ENCODE results near the gene IRF6.

IRF6 gene

DNA sequence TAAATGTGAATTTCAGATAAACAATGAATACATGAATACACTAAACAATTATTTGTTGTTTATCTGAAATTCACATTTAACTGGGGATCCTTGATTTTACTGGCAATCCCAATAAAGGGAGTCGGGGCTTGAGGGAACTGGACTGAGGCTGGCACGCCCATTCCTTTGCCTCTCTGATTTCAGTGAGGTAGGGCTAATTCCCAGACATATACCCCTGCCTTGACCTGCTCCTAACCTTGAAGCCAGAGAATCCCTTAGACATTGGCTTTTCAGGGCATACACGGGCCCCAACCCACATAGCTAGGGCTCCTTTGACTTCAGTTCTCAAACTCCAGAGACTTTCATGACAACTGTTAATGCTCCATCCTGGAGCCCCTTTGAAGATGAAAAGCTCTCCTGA is 11.0 kb upstream of the IRF6 start:
- in situ Hi-C loops (cut with HindIII; ENCODE audit: low sequenced_read_pairs) = no loop called here
- no peak overlapping the region for H3K4me3 ChIP-seq (ENCODE audit: low read depth, low read length)
- DNase-seq (ENCODE audit: low read depth, low spot score) = no peak
- no peak for TF ChIP-seq CTCF (IDR thresholded peaks at IDR 0.05; ENCODE audit: low read depth, low read length)

GRCh38 chr1:209815931-209816341 is 10.0 kb upstream of the IRF6 start:
- no peak overlapping the region for H3K4me3 ChIP-seq (ENCODE audit: low read depth, low read length)
- no peak for TF ChIP-seq CTCF (IDR thresholded peaks at IDR 0.05; ENCODE audit: low read depth, low read length)
- in situ Hi-C loops (cut with HindIII; ENCODE audit: low sequenced_read_pairs) = no loop called here

DNA sequence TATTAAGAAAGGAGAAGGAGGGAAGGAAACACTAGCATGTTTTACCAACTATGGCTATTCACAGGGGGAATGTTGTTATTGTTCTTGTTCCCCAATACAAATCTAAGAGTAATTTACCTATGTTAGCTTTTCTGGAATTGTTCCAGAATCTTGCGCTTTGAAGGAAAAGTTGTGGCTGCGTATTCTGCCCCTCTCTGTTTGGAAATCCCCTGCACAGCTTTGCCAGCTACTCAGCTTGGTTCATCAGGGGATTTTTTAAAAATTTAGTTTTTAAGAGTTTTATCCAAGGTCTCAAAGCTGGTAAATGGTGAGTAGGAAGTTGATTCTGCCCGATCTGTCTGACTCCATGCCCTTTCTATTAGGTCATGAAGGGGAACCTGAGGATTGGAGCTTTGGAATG is 9.5 kb upstream of the IRF6 start:
- no peak for TF ChIP-seq CTCF (IDR thresholded peaks at IDR 0.05; ENCODE audit: low read depth, low read length)
- H3K4me3 ChIP-seq (ENCODE audit: low read depth, low read length) = no peak overlapping the region
- in situ Hi-C loops (cut with HindIII; ENCODE audit: low sequenced_read_pairs) = no loop called here
- DNase-seq (ENCODE audit: low read depth, low spot score) = no peak

More at GRCh38 chr1:209815931-209816341, 10.0 kb upstream of the IRF6 start:
- DNase-seq (ENCODE audit: low read depth, low spot score) = no peak

GRCh38 chr1:209813902-209814301 is 8.0 kb upstream of the IRF6 start:
- in situ Hi-C loops (cut with HindIII; ENCODE audit: low sequenced_read_pairs) = no loop called here
- no peak for DNase-seq (ENCODE audit: low read depth, low spot score)
- no peak for TF ChIP-seq CTCF (IDR thresholded peaks at IDR 0.05; ENCODE audit: low read depth, low read length)
- H3K4me3 ChIP-seq (ENCODE audit: low read depth, low read length) = no peak overlapping the region

DNA sequence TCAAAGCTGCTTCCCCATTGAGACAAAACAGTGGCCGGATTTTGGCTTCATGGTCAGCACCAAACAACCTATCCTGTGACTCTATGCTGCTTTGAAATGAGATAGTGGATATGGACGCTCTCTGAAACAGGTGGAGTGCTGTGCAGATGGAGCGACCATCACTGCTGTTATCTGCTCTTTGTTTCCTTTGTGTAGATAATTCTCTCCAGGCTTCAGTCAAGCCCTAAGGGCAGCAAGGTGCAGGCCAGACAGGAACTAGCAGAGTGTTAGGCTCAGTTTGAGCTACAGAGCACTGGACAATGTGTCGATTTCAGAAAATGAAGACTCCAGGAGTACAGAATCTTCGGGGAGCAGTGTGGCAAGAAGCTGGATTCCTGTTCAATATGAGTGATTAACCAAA is 4.8 kb upstream of the IRF6 start:
- TF ChIP-seq CTCF (IDR thresholded peaks at IDR 0.05; ENCODE audit: low read depth, low read length) = no peak
- no peak overlapping the region for H3K4me3 ChIP-seq (ENCODE audit: low read depth, low read length)
- DNase-seq (ENCODE audit: low read depth, low spot score) = no peak
- in situ Hi-C loops (cut with HindIII; ENCODE audit: low sequenced_read_pairs) = no loop called here

DNA sequence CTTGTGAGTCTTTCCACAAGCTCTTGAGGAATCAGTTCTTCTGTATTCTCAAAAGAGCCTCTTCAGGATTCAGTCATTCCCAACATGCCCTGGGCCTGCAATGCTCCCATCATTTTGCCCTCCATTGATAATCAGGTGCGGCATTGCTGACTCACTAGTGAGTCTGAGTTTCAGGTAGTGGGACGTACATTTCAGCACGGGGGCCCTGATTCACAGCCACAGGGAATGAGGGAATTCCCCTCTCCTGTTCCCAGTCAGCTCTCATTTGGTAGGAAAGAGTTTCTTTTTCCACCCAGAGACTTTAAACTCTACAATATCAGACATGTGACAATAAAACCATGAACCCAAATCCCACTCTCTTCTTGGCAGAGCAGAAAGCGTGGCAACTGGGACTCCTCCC is 3.7 kb upstream of the IRF6 start:
- in situ Hi-C loops (cut with HindIII; ENCODE audit: low sequenced_read_pairs) = no loop called here
- no peak for DNase-seq (ENCODE audit: low read depth, low spot score)

More for the DNA sequence above, 3.7 kb upstream of the IRF6 start:
- no peak for TF ChIP-seq CTCF (IDR thresholded peaks at IDR 0.05; ENCODE audit: low read depth, low read length)
- no peak overlapping the region for H3K4me3 ChIP-seq (ENCODE audit: low read depth, low read length)

All from astrocyte of the spinal cord (primary cell).